Measurements from ENCODE around the gene RASGRF2.

Gene RASGRF2

GRCh38 chr5:81219389-81219788, 259.2 kb downstream of the RASGRF2 start:
- H3K27ac ChIP-seq = no peak overlapping the region
- H3K4me3 ChIP-seq = no peak overlapping the region

GRCh38 chr5:81222285-81222684, 262.1 kb downstream of the RASGRF2 start:
- no peak overlapping the region for H3K4me3 ChIP-seq

DNA sequence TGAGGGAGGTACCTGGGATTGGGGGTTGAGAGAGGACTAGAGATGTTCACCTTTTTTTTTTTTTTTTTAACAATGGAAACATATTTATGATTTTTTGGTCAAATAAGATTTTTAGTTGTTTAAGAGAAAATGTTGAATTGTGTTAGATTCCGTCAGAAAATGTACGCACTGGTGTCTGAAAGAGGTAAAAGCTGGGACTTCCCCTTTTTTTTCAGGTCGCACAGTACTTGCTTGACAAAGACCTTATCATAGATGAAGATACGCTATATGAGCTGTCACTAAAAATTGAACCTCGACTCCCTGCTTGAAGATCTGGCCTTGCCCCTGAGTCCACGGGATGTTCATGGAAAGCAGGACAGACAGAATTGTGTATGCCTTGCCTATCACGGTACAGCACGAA, 265.3 kb downstream of the RASGRF2 start:
- no peak overlapping the region for H3K27ac ChIP-seq
- H3K4me3 ChIP-seq = no peak overlapping the region

More at GRCh38 chr5:81222285-81222684, 262.1 kb downstream of the RASGRF2 start:
- H3K27ac ChIP-seq = no peak overlapping the region

DNA sequence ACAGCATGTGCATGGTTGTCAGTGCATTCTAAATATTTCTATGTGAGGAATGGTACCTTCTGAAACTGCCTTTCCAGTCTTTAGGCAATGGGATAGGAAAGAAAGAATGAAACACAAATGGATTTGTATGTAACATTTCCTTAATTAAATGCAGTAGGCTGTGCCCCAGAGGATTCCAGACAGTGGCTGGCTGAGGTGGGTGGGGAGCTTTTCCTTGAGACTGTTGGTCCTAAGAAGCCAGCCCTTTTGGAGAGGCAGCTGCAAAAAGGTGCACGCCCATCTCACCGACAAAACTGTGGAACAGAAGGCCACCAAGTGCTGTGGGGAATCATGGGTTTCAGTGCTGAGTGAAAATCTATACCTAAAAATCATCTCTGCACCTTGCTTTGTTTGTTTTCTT, 266.1 kb downstream of the RASGRF2 start:
- Histone ChIP-seq H3K27ac (no peak overlapping the region), H3K4me3 (no peak overlapping the region)

- Histone ChIP-seq H3K27ac (no peak overlapping the region), H3K4me3 (no peak overlapping the region)
Measured at GRCh38 chr5:81226949-81227348, 266.8 kb downstream of the RASGRF2 start.

DNA sequence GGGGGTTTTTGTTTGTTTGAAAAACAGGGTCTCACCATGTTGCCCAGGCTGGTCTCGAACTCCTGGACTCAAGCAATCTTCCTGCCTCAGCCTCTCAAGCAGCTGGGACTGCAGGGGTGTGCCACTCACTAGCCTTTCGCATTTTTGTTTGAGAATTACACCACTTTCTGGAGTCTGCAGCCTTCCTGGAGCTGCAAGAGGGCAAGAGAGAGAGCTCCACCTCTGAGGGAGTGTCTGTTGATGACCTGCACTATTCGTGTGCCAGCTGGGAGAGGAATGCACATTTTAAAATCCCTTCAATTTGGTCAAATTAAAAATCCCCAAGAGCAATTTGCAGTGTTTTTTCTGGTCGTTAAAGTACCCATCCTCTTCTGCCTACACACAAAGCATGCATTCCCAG, 267.9 kb downstream of the RASGRF2 start:
- no peak overlapping the region for H3K27ac ChIP-seq
- no peak overlapping the region for H3K4me3 ChIP-seq

DNA sequence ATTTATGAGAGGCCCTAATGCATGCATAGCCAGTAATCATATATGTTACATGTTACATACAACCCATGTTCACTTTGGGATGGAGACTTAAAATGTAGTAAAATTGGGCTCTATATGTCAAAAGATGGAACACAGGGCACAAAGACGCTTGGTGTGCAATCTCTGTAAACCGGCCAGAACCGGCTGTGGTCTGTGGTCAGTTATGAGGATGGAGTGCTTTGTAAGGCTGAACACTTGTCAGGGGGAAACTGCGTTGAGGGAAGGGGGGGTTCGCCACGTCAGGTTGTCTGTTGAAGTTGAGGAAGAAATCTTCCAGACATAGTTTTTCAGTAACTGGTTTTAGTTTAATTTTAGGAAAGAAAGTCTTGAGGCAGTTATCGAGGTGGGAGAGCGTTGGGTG, 270.3 kb downstream of the RASGRF2 start:
- H3K4me3 ChIP-seq = no peak overlapping the region
- no peak overlapping the region for H3K27ac ChIP-seq

DNA sequence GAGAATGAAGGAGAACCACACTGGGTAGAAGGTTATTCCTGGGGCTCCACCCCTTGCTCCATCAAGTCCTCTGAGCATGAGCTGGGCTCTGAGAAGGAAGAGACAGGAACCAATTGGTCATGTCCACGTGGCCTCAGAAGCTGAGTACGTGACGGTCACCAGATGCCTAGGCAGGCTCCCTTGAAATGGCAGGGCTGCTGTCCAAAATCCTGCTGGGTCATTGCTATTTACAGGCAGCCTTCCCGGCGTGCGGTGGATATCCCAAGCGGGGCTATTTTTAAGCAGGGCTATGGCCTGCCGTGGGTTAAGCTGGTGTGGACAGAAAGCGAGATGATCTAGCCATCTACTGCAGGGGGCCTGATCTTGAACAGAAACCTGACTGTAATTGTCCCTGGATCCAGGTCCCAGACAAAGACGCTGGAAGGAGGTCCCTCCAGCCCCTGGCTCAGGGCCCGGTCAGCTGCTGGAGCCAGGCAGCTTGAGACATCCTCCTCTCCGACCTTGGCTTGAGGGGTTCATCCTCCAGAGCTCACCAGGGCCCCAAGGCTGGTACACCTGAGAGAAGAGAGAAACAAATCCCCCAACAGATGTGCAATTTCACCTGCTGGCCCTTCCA, 272.4 kb downstream of the RASGRF2 start:
- peak overlapping the region in 3 of 7 experiments; percentile 7 to 20 (median 8) for H3K4me3 ChIP-seq
- peak overlapping the region in 3 of 21 experiments; percentile 4 to 57 (median 33) for H3K27ac ChIP-seq

GRCh38 chr5:81233080-81233634, 273.0 kb downstream of the RASGRF2 start, which contains the start of gene CKMT2:
Gene CKMT2 (plus strand): TSS chr5:81233322. CDS start chr5:81251133, 17,811 bp downstream.
- Histone ChIP-seq H3K27ac (peak within 1 kb of the TSS in 6 of 21 experiments; percentile 18 to 57 (median 35)), H3K4me3 (peak within 1 kb of the TSS in 3 of 7 experiments; percentile 7 to 20 (median 8))

DNA sequence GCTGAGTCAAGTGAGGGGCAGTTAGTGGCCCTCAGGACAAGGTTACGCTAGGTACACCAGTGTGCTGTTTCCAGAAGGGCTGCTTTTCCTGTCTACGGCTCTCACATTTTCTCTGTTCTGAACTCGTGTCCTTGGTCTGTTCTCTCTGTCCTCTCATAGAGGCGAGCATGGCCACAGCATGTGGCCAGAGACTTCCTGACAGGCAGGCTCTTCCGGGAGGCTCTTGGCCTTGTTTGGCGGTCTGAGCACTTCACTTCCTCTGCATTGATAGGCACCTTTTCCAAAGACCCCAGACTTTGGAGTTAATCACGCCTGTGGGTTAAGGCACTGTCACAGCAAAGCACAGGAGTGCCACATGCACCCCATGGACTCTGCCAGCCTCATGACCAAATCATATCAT, 274.1 kb downstream of the RASGRF2 start:
- H3K4me3 ChIP-seq = no peak overlapping the region
- peak overlapping the region in 3 of 21 experiments; percentile 18 to 37 (median 23) for H3K27ac ChIP-seq

GRCh38 chr5:81234801-81235200, 274.6 kb downstream of the RASGRF2 start:
- Histone ChIP-seq H3K4me3 (no peak overlapping the region), H3K27ac (peak overlapping the region in 3 of 21 experiments; percentile 14 to 37 (median 23))

DNA sequence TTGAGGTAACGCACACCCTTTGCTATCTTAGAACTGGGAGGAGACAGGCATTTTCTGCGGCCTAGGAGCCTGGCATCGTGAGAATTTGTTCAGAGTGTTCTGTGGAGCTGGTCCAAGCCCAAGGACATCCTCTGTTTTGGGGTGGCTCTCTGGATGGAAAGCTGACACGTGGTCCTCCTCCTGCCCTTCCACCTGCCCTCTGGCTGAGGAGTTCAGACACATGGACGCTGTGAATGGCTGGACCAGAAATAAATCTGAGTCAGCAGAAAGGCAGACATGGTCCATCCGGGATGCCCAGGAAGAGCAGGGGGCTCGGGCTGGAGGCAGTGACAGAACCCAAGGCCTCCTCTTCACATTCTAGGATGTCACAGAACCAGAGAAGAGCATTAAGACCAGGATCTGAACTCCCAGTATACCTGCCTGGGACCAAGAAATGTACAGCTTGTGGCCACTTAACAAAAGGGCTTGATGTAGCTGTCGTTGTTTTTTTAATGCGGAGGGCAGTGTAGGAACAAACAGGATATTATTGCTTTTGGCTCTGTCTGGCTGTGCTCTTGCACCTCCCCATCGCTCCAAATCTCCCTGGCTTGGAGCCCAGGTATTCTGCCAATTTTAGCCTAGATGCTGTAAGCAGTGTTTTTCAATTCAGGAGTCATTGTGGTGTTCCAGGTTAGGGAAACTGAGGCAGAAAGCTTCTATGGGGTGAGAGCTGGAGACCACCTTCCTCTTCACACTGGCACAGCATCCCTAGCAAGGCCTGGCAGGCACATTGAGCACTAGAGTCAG, 275.3 kb downstream of the RASGRF2 start:
- Histone ChIP-seq H3K27ac (peak overlapping the region in 3 of 21 experiments; percentile 14 to 37 (median 23)), H3K4me3 (no peak overlapping the region)

DNA sequence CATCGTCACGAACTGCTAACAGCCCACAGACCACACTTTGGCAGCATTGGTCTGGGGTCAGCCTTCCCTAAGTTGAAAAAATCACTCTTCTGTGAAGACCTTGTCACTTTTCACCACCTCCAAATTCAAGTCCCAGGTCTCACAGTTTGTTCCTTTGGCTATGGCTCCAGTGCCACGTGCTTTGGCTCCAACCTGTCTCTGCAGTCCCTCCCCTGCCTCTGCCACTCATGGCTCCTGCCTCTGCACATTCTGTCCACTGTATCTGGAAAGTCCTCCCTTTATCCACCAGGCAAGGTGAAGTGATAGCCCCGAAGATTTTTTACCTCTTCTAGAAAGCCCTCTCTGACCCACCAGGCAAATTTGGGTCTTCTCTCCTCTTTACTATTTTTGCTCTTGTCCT, 278.3 kb downstream of the RASGRF2 start:
- Histone ChIP-seq H3K4me3 (no peak overlapping the region), H3K27ac (no peak overlapping the region)

DNA sequence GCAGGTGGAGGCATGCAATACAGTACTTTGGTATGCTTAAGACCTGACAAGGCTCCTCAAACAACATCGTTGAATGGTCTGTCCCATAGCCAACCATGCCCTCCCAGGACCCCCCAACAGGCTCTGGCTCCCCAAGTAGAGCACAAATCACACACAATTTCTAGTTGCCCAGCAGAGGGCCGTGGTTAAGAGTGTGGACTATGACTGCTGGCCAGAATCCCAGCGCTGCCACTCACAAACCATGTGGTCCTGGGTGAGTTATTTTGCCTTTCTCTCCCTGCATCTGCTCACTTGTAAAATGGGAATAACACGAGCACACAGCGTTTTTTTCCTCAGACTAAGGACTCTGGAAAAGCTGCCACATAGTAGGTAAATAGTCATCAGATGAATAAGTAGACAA, 279.4 kb downstream of the RASGRF2 start:
- no peak overlapping the region for H3K27ac ChIP-seq
- H3K4me3 ChIP-seq = no peak overlapping the region

- Histone ChIP-seq H3K4me3 (no peak overlapping the region), H3K27ac (no peak overlapping the region)
Measured at GRCh38 chr5:81241001-81241400, 280.8 kb downstream of the RASGRF2 start.

- no peak overlapping the region for H3K27ac ChIP-seq
- H3K4me3 ChIP-seq = no peak overlapping the region
Measured at GRCh38 chr5:81241961-81242648, 281.9 kb downstream of the RASGRF2 start.

DNA sequence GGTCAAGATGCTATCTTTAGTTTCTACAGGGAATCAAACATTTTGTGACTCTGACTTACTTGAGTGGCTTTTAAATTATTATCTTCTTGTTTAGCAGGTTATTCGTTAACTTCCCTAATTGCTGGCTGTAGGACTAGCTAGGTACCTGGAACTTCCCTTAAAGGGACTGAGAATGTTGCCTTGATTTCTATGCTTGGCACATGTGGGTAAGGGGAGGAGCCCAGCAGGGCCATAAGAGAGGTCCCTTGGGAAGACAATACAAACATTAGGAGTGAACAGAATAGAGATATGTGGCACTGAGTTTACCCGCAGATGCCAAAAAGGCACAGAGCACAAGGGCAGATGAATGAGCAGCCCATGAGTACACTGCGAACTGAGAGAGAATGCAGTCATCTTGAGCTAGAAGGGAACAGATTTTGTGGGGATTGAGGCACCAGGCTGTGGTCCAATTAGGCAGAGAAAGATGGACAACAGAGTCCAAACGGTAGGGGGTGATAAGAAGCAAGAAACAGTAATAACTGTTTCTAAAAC, 282.8 kb downstream of the RASGRF2 start:
- Histone ChIP-seq H3K4me3 (no peak overlapping the region), H3K27ac (no peak overlapping the region)

- Histone ChIP-seq H3K27ac (no peak overlapping the region), H3K4me3 (no peak overlapping the region)
Measured at GRCh38 chr5:81244451-81244850, 284.3 kb downstream of the RASGRF2 start.

- H3K4me3 ChIP-seq = no peak overlapping the region
- no peak overlapping the region for H3K27ac ChIP-seq
Measured at GRCh38 chr5:81245871-81246235, 285.7 kb downstream of the RASGRF2 start.

- peak overlapping the region in 2 of 21 experiments; percentile 3 to 27 for H3K27ac ChIP-seq
Measured at GRCh38 chr5:81246697-81247096, 286.5 kb downstream of the RASGRF2 start.

More at GRCh38 chr5:81246697-81247096, 286.5 kb downstream of the RASGRF2 start:
- H3K4me3 ChIP-seq = no peak overlapping the region

Data from skin epidermis (tissue), 12 donors.